ENCODE measurements around the gene OTOS. TPM values are rescaled to one million over a fixed set of nuclear protein-coding genes. Genes with fewer than 3 reads are reported as not detected.

OTOS gene
- total and polyA plus RNA-seq, 9 of the 15 experiments (the other 6 are each of a cell fraction or from before 2014, with no cell fraction given): not detected

GRCh38 chr2:240146627-240147278, 6.3 kb upstream of the OTOS start:
- H3K27me3 ChIP-seq (ENCODE audit: control insufficient read depth in 2 of 2, insufficient read depth in 2 of 2, low read length in 2 of 2): peaks cover 0 to 30% of the 10 kb centered on the region in 2 experiments; a peak in 3 of 5 replicates
- WGBS (ENCODE audit: insufficient coverage, low coverage, missing lambda C conversion rate): 33% methylated on average over 5 of the region's 12 CpGs

More at GRCh38 chr2:240146627-240147278, 6.3 kb upstream of the OTOS start:
- ChIA-PET CTCF (ENCODE audit: low intra/inter-chr PET ratio) (no interaction called here), POLR2A (no interaction called here)
- TF ChIP-seq DEAF1 (CRISPR knock-in tag; IDR thresholded peaks at IDR 0.05) (no peak), HNRNPK (IDR thresholded peaks at IDR 0.05; ENCODE audit: low read depth, low read length, poor library complexity, severe bottlenecking) (no peak), ZSCAN29 (IDR thresholded peaks at IDR 0.05) (no peak), RBM14 (IDR thresholded peaks at IDR 0.05; ENCODE audit: borderline replicate concordance, insufficient read depth, low read depth, low read length) (no peak), ADNP (tag; IDR thresholded peaks at IDR 0.05) (no peak), GABPB2 (CRISPR knock-in tag; conservative IDR thresholded peaks at IDR 0.05) (no peak), GTF2A2 (tag; IDR thresholded peaks at IDR 0.05) (no peak), ELF2 (CRISPR knock-in tag; IDR thresholded peaks at IDR 0.05) (no peak), RFX7 (CRISPR knock-in tag; IDR thresholded peaks at IDR 0.05) (no peak), NEUROD1 (IDR thresholded peaks at IDR 0.05; ENCODE audit: borderline replicate concordance, low read depth, low read length, partially characterized antibody) (no peak), ZNF551 (CRISPR knock-in tag; IDR thresholded peaks at IDR 0.05) (no peak), ZNF511 (CRISPR knock-in tag; IDR thresholded peaks at IDR 0.05) (no peak), HMG20A (CRISPR knock-in tag; conservative IDR thresholded peaks at IDR 0.05) (no peak), TCFL5 (CRISPR knock-in tag; conservative IDR thresholded peaks at IDR 0.05) (no peak), SMARCC2 (IDR thresholded peaks at IDR 0.05; ENCODE audit: low read depth) (no peak), ZNF79 (CRISPR knock-in tag; IDR thresholded peaks at IDR 0.05; ENCODE audit: low read depth) (no peak), MLX (CRISPR knock-in tag; conservative IDR thresholded peaks at IDR 0.05) (no peak), ZNF408 (CRISPR knock-in tag; IDR thresholded peaks at IDR 0.05; ENCODE audit: low read depth) (no peak), ZNF277 (CRISPR knock-in tag; IDR thresholded peaks at IDR 0.05; ENCODE audit: borderline replicate concordance) (no peak), ZNF778 (CRISPR knock-in tag; IDR thresholded peaks at IDR 0.05) (no peak)
- H3K9me1 ChIP-seq (ENCODE audit: control insufficient read depth, insufficient read depth, low read length): no peaks in the 10 kb centered on the region
- H3K4me2 ChIP-seq (ENCODE audit: insufficient read depth, low read length): no peak overlapping the region
- no peaks in the 10 kb centered on the region for H3K9me3 ChIP-seq (replicated peaks; ENCODE audit: control insufficient read depth, insufficient read depth, low read depth, low read length)
- H4K20me1 ChIP-seq (replicated peaks; ENCODE audit: control insufficient read depth, insufficient read depth, low read length): no peaks in the 10 kb centered on the region
- no peak overlapping the region for H3K4me3 ChIP-seq
- no peaks in the 10 kb centered on the region for H3K36me3 ChIP-seq (ENCODE audit: control insufficient read depth, insufficient read depth, low read length)
- no peak overlapping the region for H2AFZ ChIP-seq (ENCODE audit: low read depth, low read length)
- intact Hi-C loops (cut with micrococcal nuclease) (no loop called here), in situ Hi-C loops (cut with MboI) (no loop called here)
- FAIRE-seq (no peak), DNase-seq (ENCODE audit: extremely low read depth in 1 of 4, low spot score in 3 of 4) (no peak), ATAC-seq (no peak)
- H3K9ac ChIP-seq (ENCODE audit: insufficient read depth in 1 of 2, low read depth in 2 of 2, low read length in 2 of 2): no peak overlapping the region
- no peaks in the 10 kb centered on the region for H3K79me2 ChIP-seq (ENCODE audit: control insufficient read depth, insufficient read depth, low read length)
- peaks cover 0 to 12% of the 10 kb centered on the region in 2 experiments; a peak in 2 of 5 replicates for H3K4me1 ChIP-seq (replicated peaks in 1 of 2; ENCODE audit: control insufficient read depth in 2 of 2, insufficient read depth in 2 of 2, low read length in 2 of 2)
- H3K27ac ChIP-seq (ENCODE audit: extremely low read depth, low read depth, low read length): no peak overlapping the region
- BruUV-seq (replicated peaks): no TSS peak
